GM12878 (cell line): Measurements from ENCODE around the gene FAM20A. TPM values are rescaled to one million over a fixed set of nuclear protein-coding genes. Genes with fewer than 3 reads are reported as not detected.

ENCODE experiments used
- ATAC-seq: fragments of 200-7000 bp; cut with Tn5 transposase; 3 replicates; pipeline ENCODE4 v1.9.1; 2020; ENCODE audit warnings: mild to moderate bottlenecking, moderate library complexity
- BruUV-seq: library from RNA; stranded (reverse); fragments of 400-500 nt; replicated peaks from 2 replicates; lab custom pipeline; 2021; lab: Mats Ljungman, UMichigan
- CTCF ChIA-PET: fragments of 300-600 bp; sonication (Branson Sonifier 250); formaldehyde crosslinking; extraction: SDS; loops from one replicate; lab custom pipeline; 2021; ENCODE audit warnings: inconsistent platforms; lab: Yijun Ruan, JAX
- POLR2A ChIA-PET: fragments of 350-600 bp; formaldehyde crosslinking; extraction: SDS; loops from one replicate; lab custom pipeline; 2021; ENCODE audit warnings: inconsistent platforms; lab: Charles Lee
- RAD21 ChIA-PET: fragments of 300-600 bp; sonication (Branson Sonifier 250); formaldehyde crosslinking; loops from one replicate; lab custom pipeline; 2023; ENCODE audit warnings: antibody characterized with exemption; ENCODE audit not compliant: unreplicated experiment; lab: Charles Lee
- SMC1A ChIA-PET: fragments of 300-600 bp; sonication (Branson Sonifier 250); formaldehyde crosslinking; loops from one replicate; lab custom pipeline; 2023; ENCODE audit not compliant: unreplicated experiment, uncharacterized antibody; lab: Charles Lee
- DNase-seq: peaks from one replicate; pipeline ENCODE4 v3.0.0-alpha.2; 2011; ENCODE audit warnings: low read depth, low spot score
- FAIRE-seq: peaks from 3 replicates; lab custom pipeline; 2011; peaks lifted over from hg19 to GRCh38; lab: Jason Lieb, UNC
- H2AFZ ChIP-seq: 2 replicates; pipeline ENCODE4 v1.6.0; 2011; ENCODE audit warnings: low read depth, low read length, control low read depth; ENCODE audit not compliant: control insufficient read depth
- H3K27ac ChIP-seq: 2 replicates; pipeline ENCODE4 v1.5.1; 2011; ENCODE audit warnings: control low read depth; ENCODE audit not compliant: control insufficient read depth, insufficient read depth
- H3K27me3 ChIP-seq, 2 experiments: replicated peaks in 1 of 2; 2 replicates each; pipeline versions ENCODE4 v1.6.0 to v1.6.1; 2011; ENCODE audit warnings: low read length in 1 of 2; ENCODE audit not compliant: control insufficient read depth in 2 of 2, insufficient read depth in 2 of 2
- H3K36me3 ChIP-seq, 2 experiments: 2 replicates each; pipeline ENCODE4 v1.5.1; 2011; ENCODE audit warnings: low read length in 1 of 2; ENCODE audit not compliant: control insufficient read depth in 2 of 2, insufficient read depth in 2 of 2
- H3K4me1 ChIP-seq: 2 replicates; pipeline ENCODE4 v1.6.1; 2011; ENCODE audit warnings: mild to moderate bottlenecking, low read length, moderate library complexity, mixed read lengths; ENCODE audit not compliant: control insufficient read depth, insufficient read depth
- H3K4me2 ChIP-seq: 2 replicates; pipeline ENCODE4 v1.6.0; 2011; ENCODE audit warnings: control low read depth; ENCODE audit not compliant: control insufficient read depth, insufficient read depth
- H3K4me3 ChIP-seq: fragments of 200-600 bp; sonication (generic); 2 replicates; pipeline ENCODE4 v1.5.1; 2016
- H3K79me2 ChIP-seq: 2 replicates; pipeline ENCODE4 v1.6.0; 2011; ENCODE audit warnings: low read length; ENCODE audit not compliant: control insufficient read depth, insufficient read depth
- H3K9ac ChIP-seq: 2 replicates; pipeline ENCODE4 v1.8.0; 2011; ENCODE audit warnings: low read length, control low read depth, mixed read lengths; ENCODE audit not compliant: control insufficient read depth, insufficient read depth
- H3K9me3 ChIP-seq: replicated peaks from 3 replicates; pipeline ENCODE4 v1.5.1; 2011; ENCODE audit warnings: mild to moderate bottlenecking, low read length; ENCODE audit not compliant: control insufficient read depth, insufficient read depth
- H4K20me1 ChIP-seq: 2 replicates; pipeline ENCODE4 v1.6.0; 2011; ENCODE audit not compliant: control insufficient read depth, insufficient read depth
- BHLHE40 ChIP-seq, 2 experiments: fragments of 450-650 bp in 1 of 2; IDR thresholded peaks; 2 replicates each; pipeline ENCODE4 v1.6.1; 2011 to 2017; ENCODE audit warnings: low read depth in 2 of 2, borderline replicate concordance in 1 of 2, improper control_type of control experiment in 1 of 2, low read length in 1 of 2, mild to moderate bottlenecking in 1 of 2
- KAT2A ChIP-seq: conservative IDR thresholded peaks from 2 replicates; pipeline ENCODE4 v1.6.1; 2011; ENCODE audit warnings: low read depth, low read length; ENCODE audit not compliant: control insufficient read depth
- MYC ChIP-seq: IDR thresholded peaks from 2 replicates; pipeline ENCODE4 v1.6.1; 2011; ENCODE audit warnings: mild to moderate bottlenecking, low read length, moderate library complexity, inconsistent platforms; ENCODE audit not compliant: insufficient read depth, insufficient replicate concordance, insufficient read length, severe bottlenecking
- PAX8 ChIP-seq: fragments of 450-650 bp; IDR thresholded peaks from 2 replicates; pipeline ENCODE4 v1.6.1; 2017; ENCODE audit warnings: mild to moderate bottlenecking, moderate library complexity
- RUNX3 ChIP-seq: IDR thresholded peaks from 2 replicates; pipeline ENCODE4 v1.6.1; 2012; ENCODE audit warnings: low read length, inconsistent platforms
- SMAD5 ChIP-seq: IDR thresholded peaks from 2 replicates; pipeline ENCODE4 v1.6.1; 2016; ENCODE audit warnings: antibody characterized with exemption, low read depth
- SMC3 ChIP-seq: IDR thresholded peaks from 2 replicates; pipeline ENCODE4 v1.6.1; 2011; ENCODE audit warnings: low read length, improper control_type of control experiment, borderline replicate concordance
- ZBED1 ChIP-seq: IDR thresholded peaks from 2 replicates; pipeline ENCODE4 v1.6.1; 2016; ENCODE audit warnings: borderline replicate concordance
- ZNF274 ChIP-seq: IDR thresholded peaks from one replicate; pipeline ENCODE4 v1.8.0; 2011; ENCODE audit not compliant: insufficient read length, insufficient read depth
- WGBS: methylation state at CpG from one replicate; pipeline ENCODE4 v1.1.6; 2016; ENCODE audit warnings: low lambda C conversion rate; ENCODE audit not compliant: insufficient replicate concordance, insufficient coverage; ENCODE audit errors: missing lambda C conversion rate; 5-methylcytosine and 5-hydroxymethylcytosine counted together
- in situ Hi-C: fragments of 300-500 bp; cut with MboI; formaldehyde crosslinking; loops from 9 replicates; pipeline ENCODE4 v1.14.3; 2018; ENCODE audit warnings: mixed read lengths
- intact Hi-C: fragments of 100-400 bp; cut with micrococcal nuclease; formaldehyde crosslinking; loops from one replicate; pipeline ENCODE4 v1.14.2; 2022; ENCODE audit not compliant: unreplicated experiment
- polyA plus RNA-seq, 11 experiments: library from polyadenylated mRNA; depleted of rRNA in 4 of 11; unstranded in 6 of 11; stranded (reverse) in 5 of 11; fragments of >200 nt; fragmentation: Nextera tagmentation in 4 of 11; fragmentation: Illumina TruSeq in 1 of 11; extraction: Ambion mirVana in 4 of 11; extraction: Trizol in 1 of 11; gene quantifications; 1 replicate in 1 of 11; 2 replicates in 10 of 11; pipeline versions ENCODE4 v1.2.1 to v1.2.3, GENCODE V29; 2011 to 2016; ENCODE audit warnings: inconsistent platforms in 2 of 11, missing spikeins in 2 of 11, low read depth in 1 of 11
- total RNA-seq, 4 experiments: library from RNA; depleted of rRNA in 3 of 4; stranded (reverse); fragments of >200 nt in 3 of 4; fragmentation: Illumina TruSeq in 1 of 4; extraction: Trizol in 1 of 4; gene quantifications; 2 replicates each; pipeline versions ENCODE4 v1.2.1 to v1.2.3, GENCODE V29; 2013 to 2021
- TF ChIP-seq, protein P1 (sequence below): IDR thresholded peaks from 2 replicates; pipeline ENCODE4 v1.6.1; 2012; ENCODE audit warnings: improper control_type of control experiment, low read depth, low read length; ENCODE audit not compliant: insufficient replicate concordance
- TF ChIP-seq, protein P2 (sequence below): IDR thresholded peaks from 2 replicates; pipeline ENCODE4 v1.6.1; 2011; ENCODE audit warnings: low read depth, mild to moderate bottlenecking, low read length, moderate library complexity, borderline replicate concordance; ENCODE audit errors: extremely low read depth
- TF ChIP-seq, protein P3 (sequence below): fragments of 450-650 bp; IDR thresholded peaks from 2 replicates; pipeline ENCODE4 v1.6.1; 2017; ENCODE audit warnings: mild to moderate bottlenecking, moderate library complexity

FAM20A gene
- total and polyA plus RNA-seq, 10 of the 15 experiments (the other 5 are each of a cell fraction or from before 2014, with no cell fraction given), result 0.13 TPM; not detected in 9

GRCh38 chr17:68518063-68518815 is 82.9 kb downstream of the FAM20A start:
- Histone ChIP-seq H3K79me2 (peaks cover 43% of the 10 kb centered on the region), H3K9me3 (peaks cover 5% of the 10 kb centered on the region; the same call in 1 of the 3 replicates), H3K36me3 (peaks cover 8 to 33% of the 10 kb centered on the region in 2 experiments), H3K27me3 (no peaks in the 10 kb centered on the region), H3K9ac (no peak overlapping the region), H3K4me3 (no peak overlapping the region), H4K20me1 (0 out of 2 replicates have a peak, but pooled peaks cover 5% of the 10 kb centered on the region), H3K27ac (no peak overlapping the region), H2AFZ (no peak overlapping the region), H3K4me1 (no peaks in the 10 kb centered on the region; the same call in 1 of the 2 replicates), H3K4me2 (no peak overlapping the region)
- in situ Hi-C loops (no loop called here), intact Hi-C loops (no loop called here)
- ATAC-seq (no peak; the same call in 2 of the 3 replicates), FAIRE-seq (no peak), DNase-seq (no peak)
- RAD21 ChIA-PET, result no interaction called here
- CTCF ChIA-PET, result interaction anchor here (1.2 to 1.3 kb wide), 2 partner anchors 15 to 254 kb away, joined by 3 read pairs; no protein-coding TSS in a partner anchor
- BruUV-seq, result no TSS peak
- POLR2A ChIA-PET, result no interaction called here
- SMC1A ChIA-PET, result interaction anchor here (1.9 kb wide), 1 partner anchor 20 kb away, joined by 5 read pairs; no protein-coding TSS in a partner anchor
- over 99% methylated on average over 9 of the region's 9 CpGs for WGBS
- TF ChIP-seq RUNX3, result no peak
- no peak for TF ChIP-seq BHLHE40 (IDR thresholded peaks at IDR 0.05; ENCODE audit: borderline replicate concordance in 1 of 2, low read depth in 2 of 2, low read length in 1 of 2)
- TF ChIP-seq, protein P1, sequence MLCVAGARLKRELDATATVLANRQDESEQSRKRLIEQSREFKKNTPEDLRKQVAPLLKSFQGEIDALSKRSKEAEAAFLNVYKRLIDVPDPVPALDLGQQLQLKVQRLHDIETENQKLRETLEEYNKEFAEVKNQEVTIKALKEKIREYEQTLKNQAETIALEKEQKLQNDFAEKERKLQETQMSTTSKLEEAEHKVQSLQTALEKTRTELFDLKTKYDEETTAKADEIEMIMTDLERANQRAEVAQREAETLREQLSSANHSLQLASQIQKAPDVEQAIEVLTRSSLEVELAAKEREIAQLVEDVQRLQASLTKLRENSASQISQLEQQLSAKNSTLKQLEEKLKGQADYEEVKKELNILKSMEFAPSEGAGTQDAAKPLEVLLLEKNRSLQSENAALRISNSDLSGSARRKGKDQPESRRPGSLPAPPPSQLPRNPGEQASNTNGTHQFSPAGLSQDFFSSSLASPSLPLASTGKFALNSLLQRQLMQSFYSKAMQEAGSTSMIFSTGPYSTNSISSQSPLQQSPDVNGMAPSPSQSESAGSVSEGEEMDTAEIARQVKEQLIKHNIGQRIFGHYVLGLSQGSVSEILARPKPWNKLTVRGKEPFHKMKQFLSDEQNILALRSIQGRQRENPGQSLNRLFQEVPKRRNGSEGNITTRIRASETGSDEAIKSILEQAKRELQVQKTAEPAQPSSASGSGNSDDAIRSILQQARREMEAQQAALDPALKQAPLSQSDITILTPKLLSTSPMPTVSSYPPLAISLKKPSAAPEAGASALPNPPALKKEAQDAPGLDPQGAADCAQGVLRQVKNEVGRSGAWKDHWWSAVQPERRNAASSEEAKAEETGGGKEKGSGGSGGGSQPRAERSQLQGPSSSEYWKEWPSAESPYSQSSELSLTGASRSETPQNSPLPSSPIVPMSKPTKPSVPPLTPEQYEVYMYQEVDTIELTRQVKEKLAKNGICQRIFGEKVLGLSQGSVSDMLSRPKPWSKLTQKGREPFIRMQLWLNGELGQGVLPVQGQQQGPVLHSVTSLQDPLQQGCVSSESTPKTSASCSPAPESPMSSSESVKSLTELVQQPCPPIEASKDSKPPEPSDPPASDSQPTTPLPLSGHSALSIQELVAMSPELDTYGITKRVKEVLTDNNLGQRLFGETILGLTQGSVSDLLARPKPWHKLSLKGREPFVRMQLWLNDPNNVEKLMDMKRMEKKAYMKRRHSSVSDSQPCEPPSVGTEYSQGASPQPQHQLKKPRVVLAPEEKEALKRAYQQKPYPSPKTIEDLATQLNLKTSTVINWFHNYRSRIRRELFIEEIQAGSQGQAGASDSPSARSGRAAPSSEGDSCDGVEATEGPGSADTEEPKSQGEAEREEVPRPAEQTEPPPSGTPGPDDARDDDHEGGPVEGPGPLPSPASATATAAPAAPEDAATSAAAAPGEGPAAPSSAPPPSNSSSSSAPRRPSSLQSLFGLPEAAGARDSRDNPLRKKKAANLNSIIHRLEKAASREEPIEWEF, result no peak
- no peak for TF ChIP-seq MYC
- TF ChIP-seq, protein P2, sequence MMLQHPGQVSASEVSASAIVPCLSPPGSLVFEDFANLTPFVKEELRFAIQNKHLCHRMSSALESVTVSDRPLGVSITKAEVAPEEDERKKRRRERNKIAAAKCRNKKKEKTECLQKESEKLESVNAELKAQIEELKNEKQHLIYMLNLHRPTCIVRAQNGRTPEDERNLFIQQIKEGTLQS, result no peak
- no peak for TF ChIP-seq SMC3
- no peak for TF ChIP-seq ZBED1
- no peak for TF ChIP-seq KAT2A
- TF ChIP-seq, protein P3, sequence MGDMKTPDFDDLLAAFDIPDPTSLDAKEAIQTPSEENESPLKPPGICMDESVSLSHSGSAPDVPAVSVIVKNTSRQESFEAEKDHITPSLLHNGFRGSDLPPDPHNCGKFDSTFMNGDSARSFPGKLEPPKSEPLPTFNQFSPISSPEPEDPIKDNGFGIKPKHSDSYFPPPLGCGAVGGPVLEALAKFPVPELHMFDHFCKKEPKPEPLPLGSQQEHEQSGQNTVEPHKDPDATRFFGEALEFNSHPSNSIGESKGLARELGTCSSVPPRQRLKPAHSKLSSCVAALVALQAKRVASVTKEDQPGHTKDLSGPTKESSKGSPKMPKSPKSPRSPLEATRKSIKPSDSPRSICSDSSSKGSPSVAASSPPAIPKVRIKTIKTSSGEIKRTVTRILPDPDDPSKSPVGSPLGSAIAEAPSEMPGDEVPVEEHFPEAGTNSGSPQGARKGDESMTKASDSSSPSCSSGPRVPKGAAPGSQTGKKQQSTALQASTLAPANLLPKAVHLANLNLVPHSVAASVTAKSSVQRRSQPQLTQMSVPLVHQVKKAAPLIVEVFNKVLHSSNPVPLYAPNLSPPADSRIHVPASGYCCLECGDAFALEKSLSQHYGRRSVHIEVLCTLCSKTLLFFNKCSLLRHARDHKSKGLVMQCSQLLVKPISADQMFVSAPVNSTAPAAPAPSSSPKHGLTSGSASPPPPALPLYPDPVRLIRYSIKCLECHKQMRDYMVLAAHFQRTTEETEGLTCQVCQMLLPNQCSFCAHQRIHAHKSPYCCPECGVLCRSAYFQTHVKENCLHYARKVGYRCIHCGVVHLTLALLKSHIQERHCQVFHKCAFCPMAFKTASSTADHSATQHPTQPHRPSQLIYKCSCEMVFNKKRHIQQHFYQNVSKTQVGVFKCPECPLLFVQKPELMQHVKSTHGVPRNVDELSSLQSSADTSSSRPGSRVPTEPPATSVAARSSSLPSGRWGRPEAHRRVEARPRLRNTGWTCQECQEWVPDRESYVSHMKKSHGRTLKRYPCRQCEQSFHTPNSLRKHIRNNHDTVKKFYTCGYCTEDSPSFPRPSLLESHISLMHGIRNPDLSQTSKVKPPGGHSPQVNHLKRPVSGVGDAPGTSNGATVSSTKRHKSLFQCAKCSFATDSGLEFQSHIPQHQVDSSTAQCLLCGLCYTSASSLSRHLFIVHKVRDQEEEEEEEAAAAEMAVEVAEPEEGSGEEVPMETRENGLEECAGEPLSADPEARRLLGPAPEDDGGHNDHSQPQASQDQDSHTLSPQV, result no peak
- TF ChIP-seq PAX8, result no peak
- no peak for TF ChIP-seq SMAD5
- no peak for TF ChIP-seq ZNF274
